DND-41 (cell line): ENCODE measurements around the gene CALY.

ENCODE experiments used
- ATAC-seq: fragments of 200-7000 bp; cut with Tn5 transposase; 3 replicates; pipeline ENCODE4 v1.9.1; 2021; ENCODE audit warnings: low read depth; ENCODE audit not compliant: insufficient read depth
- DNase-seq: peaks from one replicate; pipeline ENCODE4 v3.0.0-alpha.2; 2020
- H2AFZ ChIP-seq: 2 replicates; pipeline ENCODE4 v1.6.0; 2012; ENCODE audit warnings: low read depth, low read length
- H3K27ac ChIP-seq: 2 replicates; pipeline ENCODE4 v1.5.1; 2012; ENCODE audit warnings: low read length, inconsistent platforms
- H3K27me3 ChIP-seq: fragments of 200-600 bp; sonication (generic); 2 replicates; pipeline ENCODE4 v1.6.0; 2012; ENCODE audit warnings: low read length, mild to moderate bottlenecking, inconsistent platforms; ENCODE audit not compliant: insufficient read depth, poor library complexity
- H3K36me3 ChIP-seq: 2 replicates; pipeline ENCODE4 v1.5.1; 2012; ENCODE audit warnings: low read length, inconsistent platforms; ENCODE audit not compliant: insufficient read depth
- H3K4me1 ChIP-seq: 2 replicates; pipeline ENCODE4 v1.5.1; 2012; ENCODE audit warnings: mild to moderate bottlenecking, low read length; ENCODE audit not compliant: insufficient read depth
- H3K4me2 ChIP-seq: 2 replicates; pipeline ENCODE4 v1.6.0; 2012; ENCODE audit warnings: mild to moderate bottlenecking, moderate library complexity, low read length, inconsistent platforms; ENCODE audit not compliant: insufficient read depth
- H3K4me3 ChIP-seq, 2 experiments: fragments of 200-600 bp in 1 of 2; shearing (Covaris generic) in 1 of 2; 2 replicates each; pipeline ENCODE4 v1.5.1; 2012 to 2016; ENCODE audit warnings: inconsistent platforms in 2 of 2, low read length in 2 of 2, mild to moderate bottlenecking in 2 of 2, low read depth in 1 of 2, moderate library complexity in 1 of 2
- H3K79me2 ChIP-seq: 2 replicates; pipeline ENCODE4 v1.6.0; 2012; ENCODE audit warnings: low read length, inconsistent platforms; ENCODE audit not compliant: insufficient read depth
- H3K9ac ChIP-seq: 2 replicates; pipeline ENCODE4 v1.6.0; 2012; ENCODE audit warnings: low read depth, mild to moderate bottlenecking, inconsistent platforms, low read length, moderate library complexity
- H3K9me3 ChIP-seq: 2 replicates; pipeline ENCODE4 v1.5.1; 2012; ENCODE audit warnings: low read length, moderate library complexity, mild to moderate bottlenecking, inconsistent platforms; ENCODE audit not compliant: insufficient read depth, severe bottlenecking
- H4K20me1 ChIP-seq: 2 replicates; pipeline ENCODE4 v1.6.0; 2012; ENCODE audit warnings: low read length; ENCODE audit not compliant: insufficient read depth
- EZH2 ChIP-seq: IDR thresholded peaks from 3 replicates; pipeline ENCODE4 v1.6.1; 2012; ENCODE audit warnings: borderline replicate concordance, low read depth, mild to moderate bottlenecking, moderate library complexity, low read length, inconsistent platforms; ENCODE audit not compliant: severe bottlenecking
- TF ChIP-seq, protein P1 (sequence below): IDR thresholded peaks from 2 replicates; pipeline ENCODE4 v1.5.1; 2012; ENCODE audit warnings: borderline replicate concordance, low read length, moderate library complexity, mild to moderate bottlenecking; ENCODE audit not compliant: poor library complexity, severe bottlenecking; ENCODE audit errors: extremely low read depth

CALY gene

DNA sequence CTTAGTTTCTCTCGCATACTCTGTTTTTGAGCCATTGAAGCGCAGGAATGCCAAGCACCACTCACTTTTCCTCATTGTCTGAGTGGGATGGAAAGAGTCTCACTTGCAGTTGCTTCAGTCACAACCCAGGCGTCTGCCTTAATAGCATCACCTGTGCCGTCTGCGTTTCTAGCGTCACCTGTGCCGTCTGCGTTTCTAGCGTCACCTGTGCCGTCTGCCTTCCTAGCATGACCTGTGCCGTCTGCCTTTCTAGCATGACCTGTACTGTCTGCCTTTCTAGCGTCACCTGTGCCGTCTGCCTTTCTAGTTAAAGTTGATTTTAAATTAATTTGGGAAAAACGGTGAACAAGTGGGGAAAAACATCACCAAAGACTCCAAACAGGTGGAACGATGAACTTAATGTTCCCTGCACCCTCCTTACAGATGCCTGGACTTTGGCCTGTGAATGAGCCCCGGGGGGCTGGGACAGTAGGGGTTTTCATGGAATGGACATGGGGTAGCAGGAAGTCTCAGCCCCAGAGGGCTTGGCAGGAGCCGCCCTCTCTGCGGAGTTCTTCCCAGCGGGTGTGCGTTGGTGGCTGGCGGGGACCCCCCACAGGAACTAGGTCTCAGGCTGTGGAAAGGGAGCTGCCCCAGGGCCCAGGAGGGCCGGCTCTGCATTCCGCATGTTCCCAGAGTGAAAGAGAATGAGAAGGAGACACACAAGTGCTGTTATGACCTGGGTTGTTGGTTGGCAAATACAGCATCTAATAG is 24.5 kb downstream of the CALY start:
- Histone ChIP-seq H3K36me3 (peaks cover 36% of the 10 kb centered on the region), H3K9me3 (no peaks in the 10 kb centered on the region)
- TF ChIP-seq EZH2 = no peak
- TF ChIP-seq, protein P1, sequence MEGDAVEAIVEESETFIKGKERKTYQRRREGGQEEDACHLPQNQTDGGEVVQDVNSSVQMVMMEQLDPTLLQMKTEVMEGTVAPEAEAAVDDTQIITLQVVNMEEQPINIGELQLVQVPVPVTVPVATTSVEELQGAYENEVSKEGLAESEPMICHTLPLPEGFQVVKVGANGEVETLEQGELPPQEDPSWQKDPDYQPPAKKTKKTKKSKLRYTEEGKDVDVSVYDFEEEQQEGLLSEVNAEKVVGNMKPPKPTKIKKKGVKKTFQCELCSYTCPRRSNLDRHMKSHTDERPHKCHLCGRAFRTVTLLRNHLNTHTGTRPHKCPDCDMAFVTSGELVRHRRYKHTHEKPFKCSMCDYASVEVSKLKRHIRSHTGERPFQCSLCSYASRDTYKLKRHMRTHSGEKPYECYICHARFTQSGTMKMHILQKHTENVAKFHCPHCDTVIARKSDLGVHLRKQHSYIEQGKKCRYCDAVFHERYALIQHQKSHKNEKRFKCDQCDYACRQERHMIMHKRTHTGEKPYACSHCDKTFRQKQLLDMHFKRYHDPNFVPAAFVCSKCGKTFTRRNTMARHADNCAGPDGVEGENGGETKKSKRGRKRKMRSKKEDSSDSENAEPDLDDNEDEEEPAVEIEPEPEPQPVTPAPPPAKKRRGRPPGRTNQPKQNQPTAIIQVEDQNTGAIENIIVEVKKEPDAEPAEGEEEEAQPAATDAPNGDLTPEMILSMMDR = no peak

DNA sequence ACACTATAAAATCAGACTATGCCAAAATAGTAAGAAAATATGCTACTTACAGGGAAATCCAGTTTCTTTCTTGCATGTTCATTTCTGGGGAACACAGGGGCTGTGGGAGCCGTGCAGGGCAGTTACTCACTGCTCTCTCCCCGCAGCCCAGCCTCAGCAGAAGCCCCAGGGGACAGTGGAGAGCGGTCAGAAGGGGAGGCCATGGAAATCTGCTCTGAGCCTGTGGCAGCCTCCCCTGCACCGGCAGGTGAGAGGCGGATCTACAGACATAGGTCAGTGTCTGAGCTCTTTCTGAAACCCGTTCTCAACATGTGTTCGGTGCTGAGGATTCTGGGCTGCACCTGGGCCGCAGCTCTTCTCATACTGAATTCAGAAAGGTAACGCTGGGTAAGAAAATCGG is 25.1 kb downstream of the CALY start:
- DNase-seq (no peak), ATAC-seq (no peak)
- Histone ChIP-seq H3K79me2 (peaks cover 25% of the 10 kb centered on the region), H3K4me1 (peaks cover 26% of the 10 kb centered on the region), H3K9ac (no peak overlapping the region), H3K27me3 (no peaks in the 10 kb centered on the region), H3K4me2 (no peak overlapping the region), H4K20me1 (peaks cover 35% of the 10 kb centered on the region), H3K4me3 (no peak overlapping the region), H2AFZ (no peak overlapping the region), H3K36me3 (peaks cover 36% of the 10 kb centered on the region), H3K9me3 (no peaks in the 10 kb centered on the region), H3K27ac (no peak overlapping the region)
- no peak for TF ChIP-seq EZH2

More for the DNA sequence above, 24.5 kb downstream of the CALY start:
- Histone ChIP-seq H3K9ac (no peak overlapping the region), H3K27me3 (no peaks in the 10 kb centered on the region), H2AFZ (no peak overlapping the region), H3K27ac (no peak overlapping the region), H3K4me3 (no peak overlapping the region), H3K4me2 (no peak overlapping the region), H3K79me2 (peaks cover 19% of the 10 kb centered on the region), H4K20me1 (peaks cover 30% of the 10 kb centered on the region), H3K4me1 (peaks cover 20% of the 10 kb centered on the region)
- DNase-seq = no peak
- ATAC-seq = no peak

DNA sequence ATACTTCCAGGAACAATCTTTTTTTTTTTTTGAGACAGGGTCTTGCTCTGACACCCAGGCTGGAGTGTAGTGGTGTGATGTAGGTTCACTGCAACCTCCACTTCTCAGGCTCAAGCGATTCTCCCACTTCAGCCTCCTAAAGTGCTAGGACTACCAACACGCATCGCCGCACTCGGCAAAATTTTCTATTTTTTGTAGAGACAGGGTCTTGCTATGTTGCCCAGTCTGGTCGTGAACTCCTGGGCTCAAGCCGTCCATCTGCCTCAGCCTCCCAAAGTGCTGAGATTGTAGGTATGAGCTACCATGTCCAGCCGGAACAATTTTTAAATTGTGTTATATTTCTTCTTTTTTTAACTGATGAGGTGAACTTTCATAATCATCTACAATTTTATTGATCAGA is 25.9 kb downstream of the CALY start:
- Histone ChIP-seq H3K4me2 (no peak overlapping the region), H3K4me3 (no peak overlapping the region), H2AFZ (no peak overlapping the region), H3K9me3 (no peaks in the 10 kb centered on the region), H3K36me3 (peaks cover 36% of the 10 kb centered on the region), H3K27me3 (no peaks in the 10 kb centered on the region), H3K27ac (no peak overlapping the region), H3K4me1 (peaks cover 27% of the 10 kb centered on the region), H4K20me1 (peaks cover 41% of the 10 kb centered on the region), H3K9ac (no peak overlapping the region), H3K79me2 (peaks cover 32% of the 10 kb centered on the region)
- DNase-seq = no peak
- no peak for ATAC-seq
- TF ChIP-seq EZH2 = no peak
- TF ChIP-seq, protein P1 = no peak

DNA sequence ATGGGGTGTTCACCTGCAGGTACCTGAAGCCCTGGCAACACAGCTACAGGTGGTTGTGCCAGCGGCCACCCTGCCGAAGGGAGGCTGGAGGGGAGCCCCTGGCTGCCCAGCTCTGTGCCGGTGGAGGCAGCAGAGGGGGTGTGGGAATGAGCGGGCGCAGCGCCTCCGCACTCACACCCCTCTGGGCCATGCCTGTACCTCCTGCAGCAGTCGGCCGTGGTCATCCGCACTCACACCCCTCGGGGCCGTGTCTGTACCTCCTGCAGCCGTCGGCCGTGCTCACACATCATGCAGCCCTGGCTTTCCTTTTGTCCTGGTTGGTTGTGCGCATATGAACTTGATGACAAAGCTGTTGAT is 26.3 kb downstream of the CALY start:
- Histone ChIP-seq H3K4me1 (peaks cover 31% of the 10 kb centered on the region), H3K9me3 (no peaks in the 10 kb centered on the region), H3K36me3 (peaks cover 36% of the 10 kb centered on the region), H3K4me2 (0 out of 2 replicates have a peak overlapping the region, but pooled peaks have one; percentile 97), H3K9ac (no peak overlapping the region), H4K20me1 (peaks cover 45% of the 10 kb centered on the region), H2AFZ (no peak overlapping the region), H3K79me2 (peaks cover 36% of the 10 kb centered on the region), H3K4me3 (no peak overlapping the region), H3K27me3 (no peaks in the 10 kb centered on the region), H3K27ac (no peak overlapping the region)
- ATAC-seq (no peak), DNase-seq (no peak)
- TF ChIP-seq, protein P1 = no peak
- TF ChIP-seq EZH2 = no peak
